HEK293 (cell line): Measurements from ENCODE around the gene WIPF3.

Source experiments
- CTCF ChIA-PET: fragments of 350-600 bp; formaldehyde crosslinking; extraction: SDS; loops from one replicate; lab custom pipeline; 2021; ENCODE audit warnings: antibody characterized with exemption; lab: Yijun Ruan, JAX
- POLR2A ChIA-PET: fragments of 300-600 bp; formaldehyde crosslinking; extraction: SDS; loops from one replicate; lab custom pipeline; 2020; ENCODE audit warnings: antibody characterized with exemption, inconsistent platforms; lab: Yijun Ruan, JAX
- H3K27ac ChIP-seq: fragments of 200-500 bp; sonication (Bioruptor generic); 2 replicates; pipeline ENCODE4 v1.5.1; 2014; ENCODE audit warnings: low read depth, low read length, control low read depth, inconsistent platforms; ENCODE audit errors: extremely low read depth
- H3K36me3 ChIP-seq, 2 experiments: fragments of 200-500 bp in 1 of 2; sonication (Bioruptor generic) in 1 of 2; 1 replicate in 1 of 2; 2 replicates in 1 of 2; pipeline ENCODE4 v1.5.1; 2014 to 2017; ENCODE audit warnings: inconsistent platforms in 2 of 2, low read length in 2 of 2; ENCODE audit not compliant: control insufficient read depth in 2 of 2, insufficient read depth in 1 of 2
- H3K4me1 ChIP-seq: fragments of 200-500 bp; sonication (Bioruptor generic); 2 replicates; pipeline ENCODE4 v1.5.1; 2014; ENCODE audit warnings: mild to moderate bottlenecking, low read length, inconsistent platforms; ENCODE audit not compliant: control insufficient read depth, insufficient read depth
- H3K4me3 ChIP-seq: 2 replicates; pipeline ENCODE4 v1.5.1; 2011; ENCODE audit warnings: low read depth, mild to moderate bottlenecking, control low read depth, low read length, moderate library complexity
- H3K9me3 ChIP-seq: fragments of 200-500 bp; sonication (Bioruptor generic); 2 replicates; pipeline ENCODE4 v1.5.1; 2014; ENCODE audit warnings: low read depth, low read length, inconsistent platforms; ENCODE audit not compliant: control insufficient read depth, insufficient read depth
- GLIS2 ChIP-seq: fragments of 450-650 bp; formaldehyde crosslinking; IDR thresholded peaks from 2 replicates; pipeline ENCODE4 v1.5.1; 2016; ENCODE audit warnings: missing biosample characterization, missing genetic modification characterization
- HOXA7 ChIP-seq: sonication (generic); formaldehyde crosslinking; IDR thresholded peaks from 2 replicates; pipeline ENCODE4 v1.8.1; 2022; ENCODE audit warnings: missing genetic modification reagents, borderline replicate concordance
- PRDM1 ChIP-seq: fragments of 450-650 bp; formaldehyde crosslinking; IDR thresholded peaks from 2 replicates; pipeline ENCODE4; 2016; ENCODE audit warnings: missing biosample characterization, missing genetic modification characterization
- RBAK ChIP-seq: fragments of 450-650 bp; formaldehyde crosslinking; IDR thresholded peaks from 2 replicates; pipeline ENCODE4 v1.5.1; 2016; ENCODE audit warnings: missing biosample characterization, missing genetic modification characterization
- SALL2 ChIP-seq: fragments of 450-650 bp; formaldehyde crosslinking; IDR thresholded peaks from 2 replicates; pipeline ENCODE4 v1.5.0; 2017; ENCODE audit warnings: missing biosample characterization, mild to moderate bottlenecking, missing genetic modification characterization, borderline replicate concordance
- SCRT1 ChIP-seq: fragments of 450-650 bp; formaldehyde crosslinking; IDR thresholded peaks from 2 replicates; pipeline ENCODE4 v1.5.1; 2016; ENCODE audit warnings: missing biosample characterization, missing genetic modification characterization, borderline replicate concordance
- TCF7L2 ChIP-seq: IDR thresholded peaks from 2 replicates; pipeline ENCODE4 v1.6.1; 2011; ENCODE audit warnings: low read depth, mild to moderate bottlenecking, inconsistent platforms, low read length, moderate library complexity, borderline replicate concordance
- YY1 ChIP-seq: fragments of 450-650 bp; formaldehyde crosslinking; IDR thresholded peaks from 2 replicates; pipeline ENCODE4 v1.5.1; 2018; ENCODE audit warnings: missing biosample characterization, missing genetic modification characterization
- ZBTB6 ChIP-seq: fragments of 450-650 bp; formaldehyde crosslinking; IDR thresholded peaks from 2 replicates; pipeline ENCODE4 v1.5.1; 2017; ENCODE audit warnings: missing biosample characterization, missing genetic modification characterization
- ZFP69B ChIP-seq: fragments of 450-650 bp; formaldehyde crosslinking; IDR thresholded peaks from 2 replicates; pipeline ENCODE4 v1.5.1; 2016; ENCODE audit warnings: missing biosample characterization, missing genetic modification characterization
- ZNF10 ChIP-seq: fragments of 450-650 bp; formaldehyde crosslinking; IDR thresholded peaks from 2 replicates; pipeline ENCODE4 v1.5.1; 2017; ENCODE audit warnings: missing biosample characterization, missing genetic modification characterization
- ZNF133 ChIP-seq: fragments of 450-650 bp; formaldehyde crosslinking; IDR thresholded peaks from 2 replicates; pipeline ENCODE4 v1.5.1; 2016; ENCODE audit warnings: missing biosample characterization, missing genetic modification characterization
- ZNF148 ChIP-seq: fragments of 450-650 bp; formaldehyde crosslinking; IDR thresholded peaks from 2 replicates; pipeline ENCODE4 v1.5.0; 2017; ENCODE audit warnings: missing biosample characterization, missing genetic modification characterization, borderline replicate concordance
- ZNF169 ChIP-seq: fragments of 450-650 bp; formaldehyde crosslinking; IDR thresholded peaks from 2 replicates; pipeline ENCODE4 v1.5.1; 2016; ENCODE audit warnings: missing biosample characterization, missing genetic modification characterization
- ZNF266 ChIP-seq: fragments of 450-650 bp; formaldehyde crosslinking; IDR thresholded peaks from 2 replicates; pipeline ENCODE4 v1.5.1; 2016; ENCODE audit warnings: missing biosample characterization, missing genetic modification characterization, low read depth
- ZNF366 ChIP-seq: fragments of 450-650 bp; formaldehyde crosslinking; conservative IDR thresholded peaks from 2 replicates; pipeline ENCODE4 v1.5.1; 2016; ENCODE audit warnings: missing biosample characterization, missing genetic modification characterization
- ZNF48 ChIP-seq: fragments of 450-650 bp; formaldehyde crosslinking; IDR thresholded peaks from 2 replicates; pipeline ENCODE4 v1.5.1; 2016; ENCODE audit warnings: missing biosample characterization, missing genetic modification characterization
- ZNF513 ChIP-seq: fragments of 450-650 bp; IDR thresholded peaks from 2 replicates; pipeline ENCODE4 v1.5.1; 2018; ENCODE audit warnings: missing biosample characterization, missing genetic modification characterization
- ZNF624 ChIP-seq: fragments of 450-650 bp; formaldehyde crosslinking; IDR thresholded peaks from 2 replicates; pipeline ENCODE4 v1.5.1; 2017; ENCODE audit warnings: missing biosample characterization, missing genetic modification characterization
- ZNF658 ChIP-seq: fragments of 450-650 bp; formaldehyde crosslinking; IDR thresholded peaks from 2 replicates; pipeline ENCODE4; 2016; ENCODE audit warnings: missing biosample characterization, missing genetic modification characterization
- ZNF768 ChIP-seq: fragments of 450-650 bp; formaldehyde crosslinking; IDR thresholded peaks from 2 replicates; pipeline ENCODE4 v1.5.1; 2018; ENCODE audit warnings: missing biosample characterization, mild to moderate bottlenecking, missing genetic modification characterization
- ZNF777 ChIP-seq: fragments of 450-650 bp; formaldehyde crosslinking; IDR thresholded peaks from 2 replicates; pipeline ENCODE4 v1.5.1; 2017; ENCODE audit warnings: missing biosample characterization, missing genetic modification characterization, borderline replicate concordance
- TF ChIP-seq, protein P1 (sequence below): fragments of 450-650 bp; formaldehyde crosslinking; IDR thresholded peaks from 2 replicates; pipeline ENCODE4 v1.5.1; 2017; ENCODE audit warnings: missing biosample characterization, missing genetic modification characterization
- TF ChIP-seq, protein P2 (sequence below): IDR thresholded peaks from 2 replicates; pipeline ENCODE4 v1.6.1; 2011; ENCODE audit warnings: mild to moderate bottlenecking, low read depth, low read length, borderline replicate concordance

WIPF3 gene

GRCh38 chr7:29945259-29945809, 139.0 kb downstream of the WIPF3 start:
- Histone ChIP-seq H3K4me3 (no peak overlapping the region), H3K36me3 (peaks cover 18 to 89% of the 10 kb centered on the region in 2 experiments), H3K9me3 (no peaks in the 10 kb centered on the region), H3K27ac (no peak overlapping the region), H3K4me1 (no peaks in the 10 kb centered on the region)
- ChIA-PET CTCF (interaction anchor here (0.7 kb wide), 1 partner anchor 120 kb away, joined by 3 read pairs; no protein-coding TSS in a partner anchor), POLR2A (no interaction called here)
- no peak for TF ChIP-seq PRDM1 (tag by site-specific recombination)
- TF ChIP-seq ZNF169 (tag by site-specific recombination): no peak
- TF ChIP-seq, protein P1, sequence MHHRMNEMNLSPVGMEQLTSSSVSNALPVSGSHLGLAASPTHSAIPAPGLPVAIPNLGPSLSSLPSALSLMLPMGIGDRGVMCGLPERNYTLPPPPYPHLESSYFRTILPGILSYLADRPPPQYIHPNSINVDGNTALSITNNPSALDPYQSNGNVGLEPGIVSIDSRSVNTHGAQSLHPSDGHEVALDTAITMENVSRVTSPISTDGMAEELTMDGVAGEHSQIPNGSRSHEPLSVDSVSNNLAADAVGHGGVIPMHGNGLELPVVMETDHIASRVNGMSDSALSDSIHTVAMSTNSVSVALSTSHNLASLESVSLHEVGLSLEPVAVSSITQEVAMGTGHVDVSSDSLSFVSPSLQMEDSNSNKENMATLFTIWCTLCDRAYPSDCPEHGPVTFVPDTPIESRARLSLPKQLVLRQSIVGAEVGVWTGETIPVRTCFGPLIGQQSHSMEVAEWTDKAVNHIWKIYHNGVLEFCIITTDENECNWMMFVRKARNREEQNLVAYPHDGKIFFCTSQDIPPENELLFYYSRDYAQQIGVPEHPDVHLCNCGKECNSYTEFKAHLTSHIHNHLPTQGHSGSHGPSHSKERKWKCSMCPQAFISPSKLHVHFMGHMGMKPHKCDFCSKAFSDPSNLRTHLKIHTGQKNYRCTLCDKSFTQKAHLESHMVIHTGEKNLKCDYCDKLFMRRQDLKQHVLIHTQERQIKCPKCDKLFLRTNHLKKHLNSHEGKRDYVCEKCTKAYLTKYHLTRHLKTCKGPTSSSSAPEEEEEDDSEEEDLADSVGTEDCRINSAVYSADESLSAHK (tag by site-specific recombination): no peak
- TF ChIP-seq ZNF366 (tag by site-specific recombination): no peak
- TF ChIP-seq ZNF513 (tag by site-specific recombination): no peak
- TF ChIP-seq, protein P2, sequence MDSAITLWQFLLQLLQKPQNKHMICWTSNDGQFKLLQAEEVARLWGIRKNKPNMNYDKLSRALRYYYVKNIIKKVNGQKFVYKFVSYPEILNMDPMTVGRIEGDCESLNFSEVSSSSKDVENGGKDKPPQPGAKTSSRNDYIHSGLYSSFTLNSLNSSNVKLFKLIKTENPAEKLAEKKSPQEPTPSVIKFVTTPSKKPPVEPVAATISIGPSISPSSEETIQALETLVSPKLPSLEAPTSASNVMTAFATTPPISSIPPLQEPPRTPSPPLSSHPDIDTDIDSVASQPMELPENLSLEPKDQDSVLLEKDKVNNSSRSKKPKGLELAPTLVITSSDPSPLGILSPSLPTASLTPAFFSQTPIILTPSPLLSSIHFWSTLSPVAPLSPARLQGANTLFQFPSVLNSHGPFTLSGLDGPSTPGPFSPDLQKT: no peak
- TF ChIP-seq SALL2: no peak
- TF ChIP-seq SCRT1 (tag by site-specific recombination): no peak
- TF ChIP-seq ZNF148 (tag by site-specific recombination): no peak
- no peak for TF ChIP-seq ZNF768 (tag by site-specific recombination)
- TF ChIP-seq YY1 (tag by site-specific recombination): no peak
- TF ChIP-seq ZFP69B (tag by site-specific recombination): no peak
- TF ChIP-seq ZNF48 (tag by site-specific recombination): no peak
- TF ChIP-seq ZNF10 (tag by site-specific recombination): no peak
- TF ChIP-seq RBAK (tag by site-specific recombination): no peak
- no peak for TF ChIP-seq ZNF133 (tag by site-specific recombination)
- no peak for TF ChIP-seq ZNF624 (tag by site-specific recombination)

DNA sequence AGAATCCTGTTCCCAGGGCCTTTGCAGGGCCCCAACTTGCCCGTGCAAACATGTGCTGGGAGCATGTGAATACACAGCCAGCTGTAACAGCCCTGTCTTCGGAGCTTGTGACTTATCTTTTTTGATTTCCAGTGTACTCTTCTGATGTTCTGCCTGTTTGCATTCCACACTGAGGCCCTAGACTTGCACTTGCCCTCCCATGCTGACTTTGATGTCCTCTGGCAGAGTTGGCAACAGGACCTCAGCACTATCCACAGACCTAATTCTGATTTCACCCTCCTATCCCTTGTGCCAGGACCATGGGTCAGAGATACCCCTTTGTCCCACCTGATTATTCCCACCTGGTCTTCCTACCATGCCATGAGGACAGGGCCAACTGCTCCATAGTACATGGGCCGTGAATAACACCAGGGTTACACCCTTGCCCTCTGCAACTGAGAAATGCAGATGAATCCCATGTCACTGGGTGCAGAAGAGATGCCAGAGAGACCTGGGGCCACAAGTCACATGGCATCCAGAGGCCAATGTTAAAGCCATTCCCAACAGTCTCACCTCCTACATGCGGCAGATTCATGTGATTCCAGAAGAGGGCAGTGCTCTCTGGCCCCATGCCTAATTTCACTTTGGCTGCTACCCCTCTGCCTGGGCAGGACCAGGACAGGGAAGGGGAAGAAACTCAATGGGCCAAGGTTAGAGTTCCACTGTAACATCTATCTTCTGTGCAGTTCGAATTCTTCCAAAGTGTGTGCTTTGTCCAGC, 140.3 kb downstream of the WIPF3 start:
- Histone ChIP-seq H3K4me3 (no peak overlapping the region), H3K4me1 (no peaks in the 10 kb centered on the region), H3K9me3 (no peaks in the 10 kb centered on the region), H3K36me3 (peaks cover 10 to 89% of the 10 kb centered on the region in 2 experiments), H3K27ac (no peak overlapping the region)
- POLR2A ChIA-PET: no interaction called here
- CTCF ChIA-PET: interaction anchor here (0.6 to 0.7 kb wide), 2 partner anchors 12 to 567 kb away, joined by 3 to 4 read pairs; no protein-coding TSS in a partner anchor
- TF ChIP-seq TCF7L2 (no peak), GLIS2 (tag by site-specific recombination) (no peak), ZBTB6 (tag by site-specific recombination) (no peak), ZNF777 (tag by site-specific recombination) (no peak), ZNF266 (no peak), RBAK (tag by site-specific recombination) (no peak), ZNF658 (no peak), HOXA7 (no peak)
